ENCODE measurements around the gene PMPCA. TPM values are rescaled to one million over a fixed set of nuclear protein-coding genes. Genes with fewer than 3 reads are reported as not detected.

Gene PMPCA
- total RNA-seq, 2 experiments from 2014 or later, result 53.3 to 76.1 TPM

GRCh38 chr9:136392538-136393449 is 17.7 kb upstream of the PMPCA start:
- H3K4me3 ChIP-seq (ENCODE audit: low read depth, low read length, poor library complexity, severe bottlenecking), result no peak overlapping the region
- no peak for DNase-seq (ENCODE audit: low spot score)
- CTCF ChIA-PET (ENCODE audit: unreplicated experiment), result no interaction called here
- TF ChIP-seq EZH2phosphoT487 (IDR thresholded peaks at IDR 0.05; ENCODE audit: borderline replicate concordance, low read depth, low read length) (no peak), CTCF (conservative IDR thresholded peaks at IDR 0.05; ENCODE audit: low read length) (no peak)
- no peak overlapping the region for H2AFZ ChIP-seq (ENCODE audit: low read length)
- H4K20me1 ChIP-seq (ENCODE audit: insufficient read depth, low read length), result no peaks in the 10 kb centered on the region
- BruUV-seq (replicated peaks), result no TSS peak
- intact Hi-C loops (cut with micrococcal nuclease; ENCODE audit: unreplicated experiment), result no loop called here
- POLR2A ChIA-PET, result no interaction called here
- peaks cover 94% of the 10 kb centered on the region for H3K36me3 ChIP-seq (ENCODE audit: insufficient read depth, low read length)
- no peak overlapping the region for H3K27ac ChIP-seq (ENCODE audit: low read depth, low read length, poor library complexity, severe bottlenecking)
- H3K4me1 ChIP-seq (ENCODE audit: insufficient read depth, low read length, poor library complexity, severe bottlenecking), result no peaks in the 10 kb centered on the region
- no peaks in the 10 kb centered on the region for H3K9me2 ChIP-seq (ENCODE audit: insufficient read depth, low read length)
- H3K9me3 ChIP-seq (ENCODE audit: low read length), result no peaks in the 10 kb centered on the region
- H3K4me2 ChIP-seq (ENCODE audit: low read length), result no peak overlapping the region
- peaks cover 2% of the 10 kb centered on the region for H3K79me2 ChIP-seq (ENCODE audit: insufficient read depth, low read depth, low read length)

- Histone ChIP-seq H3K4me1 (ENCODE audit: insufficient read depth, low read length, poor library complexity, severe bottlenecking) (peaks cover under 1% of the 10 kb centered on the region), H2AFZ (ENCODE audit: low read length) (no peak overlapping the region), H3K9me2 (ENCODE audit: insufficient read depth, low read length) (no peaks in the 10 kb centered on the region), H3K79me2 (ENCODE audit: insufficient read depth, low read depth, low read length) (peaks cover 9% of the 10 kb centered on the region), H3K4me2 (ENCODE audit: low read length) (no peak overlapping the region), H3K36me3 (ENCODE audit: insufficient read depth, low read length) (peaks cover 94% of the 10 kb centered on the region), H4K20me1 (ENCODE audit: insufficient read depth, low read length) (no peaks in the 10 kb centered on the region), H3K4me3 (ENCODE audit: low read depth, low read length, poor library complexity, severe bottlenecking) (no peak overlapping the region), H3K9me3 (ENCODE audit: low read length) (no peaks in the 10 kb centered on the region), H3K27ac (ENCODE audit: low read depth, low read length, poor library complexity, severe bottlenecking) (no peak overlapping the region)
- CTCF ChIA-PET (ENCODE audit: unreplicated experiment), result no interaction called here
- DNase-seq (ENCODE audit: low spot score), result no peak
- POLR2A ChIA-PET, result no interaction called here
- intact Hi-C loops (cut with micrococcal nuclease; ENCODE audit: unreplicated experiment), result no loop called here
- TF ChIP-seq CTCF (conservative IDR thresholded peaks at IDR 0.05; ENCODE audit: low read length), result no peak
- no peak for TF ChIP-seq EZH2phosphoT487 (IDR thresholded peaks at IDR 0.05; ENCODE audit: borderline replicate concordance, low read depth, low read length)
- no TSS peak for BruUV-seq (replicated peaks)
Observed at GRCh38 chr9:136393531-136393930, 16.9 kb upstream of the PMPCA start.
